HG03135 (cell line): Measurements from ENCODE around the gene ATRX.
A peak's percentile ranks its signal among the peaks of the same experiment; 100 is the strongest.
"Not testable (repeated sequence)": the region's sequence is repeated elsewhere in the genome, so short reads cannot be mapped to it uniquely, and the experiment has no call there.

Experiments used
- ATAC-seq: cut with Tn5 transposase; IDR thresholded peaks from one replicate; pipeline ENCODE4 v1.9.1; 2021; ENCODE audit warnings: mild to moderate bottlenecking, moderate library complexity; ENCODE audit not compliant: unreplicated experiment

The ATRX gene

GRCh38 chrX:77742788-77743476, 43.1 kb downstream of the ATRX start:
- no peak for ATAC-seq

- no peak for ATAC-seq
Measured at GRCh38 chrX:77740376-77740905, 45.6 kb downstream of the ATRX start.

DNA sequence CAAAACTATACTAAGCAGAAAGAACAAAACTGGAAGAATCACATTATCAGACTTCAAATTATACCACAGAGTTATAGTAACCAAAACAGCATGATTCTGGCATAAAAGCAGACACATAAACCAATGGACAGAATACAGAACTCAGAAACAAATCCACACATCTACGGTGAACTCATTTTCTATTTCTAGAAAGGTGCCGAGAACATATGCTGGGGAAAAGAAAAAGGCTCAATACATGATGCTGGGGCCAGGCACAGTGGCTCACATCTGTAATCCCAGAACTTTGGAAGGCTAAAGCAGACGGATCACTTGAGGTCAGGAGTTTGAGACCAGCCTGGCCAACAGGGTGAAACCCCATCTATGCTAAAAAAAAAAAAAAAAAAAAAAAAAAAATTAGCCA, 52.7 kb downstream of the ATRX start:
- ATAC-seq: no peak

DNA sequence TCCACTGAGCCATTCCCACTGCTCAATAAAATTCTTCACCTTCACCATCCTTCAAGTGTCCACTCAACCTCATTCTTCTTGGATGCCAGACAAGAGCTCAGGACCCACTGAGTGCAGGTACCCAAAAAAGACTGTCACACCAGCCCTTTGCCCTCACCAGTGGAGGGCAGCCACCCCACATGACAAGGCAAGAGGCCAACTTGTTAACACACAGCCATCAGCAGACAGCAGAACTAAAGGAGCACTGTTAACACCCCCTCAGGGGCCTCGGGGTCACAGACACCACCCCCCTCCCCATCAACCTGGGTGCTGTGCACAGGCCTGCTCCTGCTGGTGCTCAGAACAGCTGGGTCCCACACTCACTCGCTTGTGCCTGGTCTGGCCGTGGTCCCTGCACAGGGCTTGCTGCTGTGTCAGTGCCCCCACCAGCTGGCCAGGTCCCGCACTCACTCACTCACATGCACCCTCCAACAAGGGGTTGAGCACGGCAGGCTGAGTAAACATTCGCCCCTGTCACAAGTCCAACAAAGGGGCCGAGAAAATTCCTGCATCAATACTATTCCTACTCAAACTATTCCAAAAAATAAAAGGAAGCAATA, 54.1 kb downstream of the ATRX start:
- no peak for ATAC-seq

GRCh38 chrX:77726095-77726494, 59.9 kb downstream of the ATRX start:
- ATAC-seq: not testable (repeated sequence)

DNA sequence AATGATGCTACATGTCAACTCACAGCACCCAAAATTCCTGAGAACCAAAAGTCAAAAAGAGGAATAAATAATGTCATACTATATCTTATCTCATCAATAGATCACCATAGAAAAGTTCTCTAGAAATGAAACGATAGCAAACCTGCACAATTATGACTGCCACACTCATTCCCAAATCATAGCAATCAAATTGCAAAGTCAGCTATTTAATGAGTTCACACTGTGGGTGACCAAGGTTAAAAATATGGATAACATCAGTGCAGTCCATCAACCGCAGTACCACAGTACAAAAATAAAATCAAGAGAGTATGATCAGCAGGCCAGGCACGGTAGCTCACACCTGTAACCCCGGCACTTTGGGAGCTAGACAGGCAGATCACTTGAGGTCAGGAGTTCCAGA, 62.3 kb downstream of the ATRX start:
- no peak for ATAC-seq

DNA sequence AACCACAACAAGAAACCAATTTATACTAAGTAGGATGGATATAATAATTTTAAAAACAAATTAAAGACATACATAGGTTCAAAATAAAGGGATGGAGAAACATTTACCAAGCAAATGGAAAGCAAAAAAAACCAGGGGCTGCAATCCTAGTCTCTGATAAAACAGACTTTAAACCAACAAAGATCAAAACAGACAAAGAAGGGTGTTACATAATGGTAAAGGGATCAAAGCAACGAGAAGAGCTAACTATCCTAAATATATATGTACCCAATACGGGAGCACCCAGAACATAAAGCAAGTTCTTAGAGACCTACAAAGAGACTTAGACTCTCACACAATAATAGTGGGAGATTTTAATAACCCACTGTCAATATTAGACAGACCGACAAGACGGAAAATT, 66.6 kb downstream of the ATRX start:
- no peak for ATAC-seq

DNA sequence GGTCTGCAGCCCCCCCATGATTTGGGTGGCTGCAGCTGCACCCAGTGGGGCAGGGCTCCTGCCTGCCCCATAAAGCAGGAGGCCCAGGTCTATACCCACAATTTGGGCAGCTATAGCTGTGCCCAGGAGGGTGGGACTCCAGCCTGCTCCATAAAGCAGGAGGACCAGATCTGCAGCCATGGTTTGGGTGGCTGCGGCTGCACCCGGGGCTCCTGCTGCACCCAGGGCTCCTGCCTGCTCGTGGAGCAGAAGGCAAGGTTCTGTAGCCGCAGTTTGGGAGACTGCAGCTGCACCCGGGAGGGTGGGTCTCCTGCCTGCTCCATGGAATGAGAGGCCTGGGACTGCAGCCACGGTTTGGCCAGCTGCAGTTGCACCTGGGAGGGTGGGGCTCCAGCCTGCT, 81.1 kb downstream of the ATRX start:
- ATAC-seq: no peak

DNA sequence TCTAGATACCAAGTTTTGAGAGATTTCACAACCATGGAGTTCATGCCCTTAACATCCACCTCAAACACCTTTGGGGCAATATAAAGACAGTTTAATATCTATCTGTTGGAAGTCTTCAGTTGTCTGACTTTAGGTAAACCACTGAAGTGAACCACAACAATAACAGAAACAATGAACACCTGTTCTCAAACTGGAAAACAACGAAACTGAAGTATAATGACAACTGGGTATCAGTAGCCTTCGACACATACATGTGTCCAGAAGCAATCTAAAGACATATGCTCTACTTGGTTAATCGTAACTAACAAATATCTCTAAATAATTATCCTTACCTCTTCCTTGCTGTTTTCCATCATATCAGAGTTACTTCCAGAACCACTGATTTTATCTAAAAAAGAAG, 87.8 kb downstream of the ATRX start:
- no peak for ATAC-seq

DNA sequence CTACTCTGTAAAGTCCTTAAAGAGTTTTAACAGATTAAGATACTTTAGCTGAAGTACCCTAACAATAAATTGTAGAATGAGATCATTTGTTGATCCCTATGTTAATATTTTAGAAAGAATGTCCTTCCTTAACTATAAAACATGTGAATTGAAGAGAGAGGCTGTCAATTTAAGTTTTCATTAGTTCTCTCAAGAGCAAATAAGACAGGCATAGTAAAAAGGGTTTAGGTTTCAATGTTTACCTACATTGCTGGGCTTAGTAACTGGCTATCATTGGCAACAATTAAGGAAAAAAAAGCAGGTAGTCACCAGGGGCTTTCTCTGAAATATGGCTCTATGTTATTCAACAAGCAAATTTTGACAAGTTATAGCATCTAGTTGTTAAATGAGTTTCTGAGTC, 91.5 kb downstream of the ATRX start:
- no peak for ATAC-seq

DNA sequence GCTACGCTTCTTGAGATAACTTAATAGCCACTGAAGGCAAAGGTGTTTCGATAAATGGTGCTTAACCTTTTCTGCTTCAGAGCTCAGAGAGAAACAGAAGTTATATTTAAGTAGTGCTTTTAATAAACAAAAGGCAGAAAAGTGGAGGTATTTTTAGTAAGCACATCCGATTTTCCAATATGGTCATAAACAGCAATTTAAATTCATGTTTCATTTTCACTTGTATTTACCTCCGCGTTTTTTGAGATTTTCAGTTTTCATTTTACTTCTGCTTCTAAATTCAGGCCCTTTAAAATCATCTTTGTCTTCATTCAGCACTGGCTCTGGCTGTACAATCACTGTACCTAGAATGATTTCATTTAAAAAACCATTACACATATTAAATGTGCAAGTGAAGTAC, 92.4 kb downstream of the ATRX start:
- no peak for ATAC-seq

- ATAC-seq: no peak
Measured at GRCh38 chrX:77691916-77692315, 94.1 kb downstream of the ATRX start.

- ATAC-seq: no peak
Measured at GRCh38 chrX:77689376-77689775, 96.6 kb downstream of the ATRX start.

DNA sequence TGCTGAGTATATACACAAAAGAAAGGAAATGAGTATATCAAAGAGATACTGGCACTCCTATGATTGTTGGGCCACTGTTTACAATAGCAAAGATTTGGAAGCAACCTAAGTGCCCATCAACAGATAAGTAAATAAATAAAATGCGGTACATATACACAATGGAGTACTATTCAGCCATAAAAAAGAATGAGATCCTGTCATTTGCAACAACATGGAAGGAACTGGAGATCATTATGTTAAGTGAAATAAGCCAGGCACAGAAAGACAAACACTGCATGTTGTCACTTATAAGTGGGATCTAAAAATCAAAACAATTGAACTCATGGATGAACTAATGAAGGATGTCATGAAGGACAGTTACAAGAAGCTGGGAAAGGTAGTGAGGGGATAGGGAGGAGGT, 100.3 kb downstream of the ATRX start:
- ATAC-seq: not testable (repeated sequence)

DNA sequence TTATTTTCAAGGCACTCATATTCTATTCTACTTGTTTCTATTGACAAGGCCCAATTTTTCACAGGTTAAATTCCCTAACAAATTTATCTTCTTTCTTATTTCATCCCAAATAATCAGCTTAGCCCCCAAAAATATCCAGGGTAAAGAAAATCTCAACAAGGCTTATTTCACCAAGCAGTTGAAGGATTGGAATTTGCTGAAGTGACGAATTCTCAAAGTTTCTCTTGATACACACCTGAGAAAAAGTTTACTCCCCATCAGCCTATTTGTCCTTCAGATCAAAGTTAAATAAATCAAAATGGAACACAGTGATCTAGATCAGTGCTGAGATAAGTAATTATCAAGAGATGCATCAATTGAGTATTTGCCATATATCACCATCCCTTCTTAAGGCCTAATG, 106.9 kb downstream of the ATRX start:
- no peak for ATAC-seq

DNA sequence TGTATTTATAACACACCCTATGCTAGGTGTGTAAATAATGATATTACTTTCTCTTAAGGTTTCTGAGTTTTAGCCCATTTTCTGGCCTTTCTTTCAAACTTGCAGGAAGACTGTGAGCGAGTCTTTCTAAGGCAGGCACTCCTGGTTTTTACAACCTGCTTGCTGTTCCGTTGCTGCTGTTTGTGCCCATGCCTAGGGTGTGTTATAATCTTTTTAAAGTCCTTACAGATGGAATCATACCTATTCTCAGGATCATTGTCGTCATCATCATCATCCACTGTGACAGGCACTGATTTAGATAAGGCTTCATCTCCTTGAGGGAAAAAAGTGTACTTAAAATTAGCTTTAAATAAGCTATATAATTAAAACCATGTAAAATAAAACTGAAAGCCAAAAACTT, 110.0 kb downstream of the ATRX start:
- no peak for ATAC-seq

DNA sequence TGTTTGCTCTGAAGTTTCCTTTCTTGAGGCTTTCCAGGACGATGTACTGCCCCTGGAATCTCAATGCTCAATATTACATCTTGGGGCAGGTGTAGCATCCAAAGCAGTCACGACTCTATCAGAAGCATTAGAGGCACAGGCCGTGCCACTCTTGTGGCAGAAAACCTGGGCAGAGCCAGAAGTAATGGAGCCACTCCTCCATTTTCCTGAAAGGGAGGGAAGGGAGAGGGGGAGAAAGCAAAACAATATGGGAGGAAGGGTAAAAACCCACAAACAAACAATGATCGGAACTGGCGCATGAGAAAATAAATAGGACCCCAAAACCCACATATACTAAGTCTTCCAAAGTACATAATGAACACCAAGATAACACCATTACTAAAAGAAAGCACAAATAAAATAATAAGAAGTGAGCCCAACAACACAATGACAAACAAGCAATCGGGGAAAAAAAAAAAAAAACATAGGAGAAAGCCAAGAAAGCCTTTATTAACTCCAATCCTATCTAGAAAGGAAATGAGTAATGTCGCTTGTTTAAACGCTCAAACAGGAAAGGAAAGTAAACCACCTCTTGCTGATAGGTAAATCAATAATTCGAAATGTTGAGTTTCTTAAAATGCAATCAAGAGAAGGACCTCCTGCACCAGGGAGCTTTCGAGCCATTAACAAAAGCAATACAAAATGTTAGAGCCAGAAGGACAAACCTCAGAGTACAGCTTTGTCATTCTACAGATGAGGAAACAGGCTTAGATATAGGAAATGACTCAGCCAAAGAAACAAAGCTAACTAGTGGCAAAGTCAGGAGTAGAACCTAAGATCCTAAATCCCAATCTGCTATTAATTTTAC, 117.4 kb downstream of the ATRX start:
- ATAC-seq: no peak

DNA sequence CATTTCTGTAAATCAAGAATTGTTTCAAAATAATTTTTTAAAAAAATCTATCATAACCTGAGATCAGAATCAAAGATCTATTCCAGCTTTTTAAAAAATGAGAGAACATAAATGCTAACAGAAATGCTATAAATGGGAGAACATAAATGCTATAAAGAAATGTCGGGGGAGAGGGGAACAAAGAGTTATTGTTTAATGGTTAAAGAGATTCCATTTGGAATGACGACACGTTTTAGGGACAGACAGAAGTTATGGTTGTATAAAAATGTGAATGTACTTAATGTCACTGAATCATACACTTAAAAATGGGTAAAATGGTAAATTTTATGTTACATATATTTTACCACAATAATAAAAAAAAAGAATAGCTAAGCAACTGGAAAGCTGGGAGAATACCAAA, 127.1 kb downstream of the ATRX start:
- no peak for ATAC-seq

GRCh38 chrX:77652095-77652494, 133.9 kb downstream of the ATRX start:
- ATAC-seq: no peak

- peak; percentile 57 for ATAC-seq
Measured at GRCh38 chrX:77640702-77641101, 145.3 kb downstream of the ATRX start.

GRCh38 chrX:77639820-77640219, 146.2 kb downstream of the ATRX start:
- ATAC-seq: no peak

DNA sequence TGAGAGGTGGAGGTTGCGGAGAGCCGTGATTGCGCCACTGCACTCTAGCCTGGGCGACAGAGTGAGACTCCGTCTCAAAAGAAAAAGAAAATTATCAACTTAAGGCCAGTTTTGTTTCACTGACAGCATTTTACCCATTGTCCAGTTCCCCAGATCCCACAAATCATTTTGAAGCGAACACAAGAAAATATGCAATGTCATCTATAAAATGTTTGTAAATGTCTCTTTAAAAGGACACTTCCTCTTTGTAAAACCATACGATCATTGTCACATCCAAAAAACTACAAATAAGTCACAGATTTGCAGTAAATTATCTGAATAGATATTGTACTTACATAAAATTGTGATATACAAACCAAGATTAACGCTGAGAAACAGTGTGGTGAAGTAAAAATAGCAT, 147.6 kb downstream of the ATRX start:
- ATAC-seq: no peak
